HG03575 (cell line): ENCODE results near the gene HOXA9.

Experiments used
- ATAC-seq: cut with Tn5 transposase; IDR thresholded peaks from one replicate; pipeline ENCODE4 v1.9.1; 2021; ENCODE audit not compliant: unreplicated experiment, insufficient number of reproducible peaks, low FRiP score; ENCODE audit errors: extremely low read depth

The HOXA9 gene

DNA sequence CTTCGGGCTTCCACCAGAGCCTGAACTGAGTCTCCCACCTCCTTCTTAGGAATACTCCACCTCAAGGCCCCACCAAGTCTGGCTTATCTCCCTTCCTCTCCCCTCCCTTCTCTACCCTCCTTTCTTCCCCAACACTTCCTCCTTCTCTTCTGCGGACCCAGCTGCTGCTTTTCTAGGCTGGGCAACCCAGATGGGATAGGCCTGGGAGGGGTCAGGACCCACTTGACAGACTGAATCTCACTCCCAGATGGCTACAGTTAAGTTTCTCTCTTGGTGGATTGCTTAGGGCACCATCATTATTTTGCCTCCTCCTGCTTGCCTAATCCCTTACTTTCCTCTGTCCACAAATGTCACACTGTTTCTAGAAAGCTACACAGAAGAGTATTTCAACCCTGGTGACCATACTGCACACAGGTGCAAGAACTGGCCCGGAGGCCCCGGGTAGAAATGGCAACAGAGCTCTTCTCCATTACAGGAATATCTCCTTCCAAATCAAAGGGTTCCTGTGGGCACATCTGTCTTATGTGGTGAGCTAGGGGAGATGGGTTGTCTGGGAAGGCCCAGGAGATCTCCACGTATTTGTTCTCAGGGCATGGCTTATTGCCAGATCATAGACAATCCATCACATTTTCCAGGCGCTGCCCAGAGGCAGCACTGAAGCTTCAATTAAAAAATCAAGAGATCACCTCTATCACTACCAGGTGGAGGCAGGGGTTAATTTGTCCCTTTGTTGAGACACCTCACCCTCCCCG lies 24.8 kb upstream of the HOXA9 start:
- ATAC-seq = no peak

DNA sequence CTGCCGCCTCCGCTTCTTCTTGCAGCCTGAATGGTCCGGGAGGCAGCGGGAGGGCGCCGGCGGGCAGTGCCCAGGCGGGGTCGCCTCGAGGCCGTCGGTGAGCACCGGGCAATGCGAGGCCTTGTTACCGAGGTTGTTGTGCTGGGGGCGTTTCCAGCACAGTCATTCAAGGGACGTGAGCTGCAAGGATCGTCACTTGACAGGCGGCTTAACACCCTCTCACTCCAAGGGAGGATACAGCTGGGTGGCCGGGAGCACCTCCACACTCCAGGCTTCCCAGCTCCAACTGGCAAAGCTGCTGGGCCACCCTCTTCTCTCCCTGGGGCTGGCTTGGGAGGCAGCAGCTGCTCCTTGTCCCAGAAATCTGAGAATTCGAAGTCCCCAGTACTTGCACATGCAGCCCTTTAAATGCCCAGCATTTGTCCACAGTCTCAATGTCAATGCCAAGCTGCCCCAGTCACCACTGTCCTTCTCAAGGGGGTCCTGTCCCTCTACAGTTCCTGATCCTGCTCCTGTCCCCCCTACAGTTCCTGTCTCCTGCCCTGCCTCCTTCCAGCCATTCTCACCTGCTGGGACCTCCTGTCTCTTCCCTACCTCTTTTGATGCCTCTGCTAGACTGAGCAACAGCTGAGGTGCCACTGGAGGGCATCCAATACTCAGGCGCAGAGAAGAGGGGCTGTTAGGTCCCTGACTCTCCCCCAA lies 24.1 kb upstream of the HOXA9 start:
- ATAC-seq = no peak

DNA sequence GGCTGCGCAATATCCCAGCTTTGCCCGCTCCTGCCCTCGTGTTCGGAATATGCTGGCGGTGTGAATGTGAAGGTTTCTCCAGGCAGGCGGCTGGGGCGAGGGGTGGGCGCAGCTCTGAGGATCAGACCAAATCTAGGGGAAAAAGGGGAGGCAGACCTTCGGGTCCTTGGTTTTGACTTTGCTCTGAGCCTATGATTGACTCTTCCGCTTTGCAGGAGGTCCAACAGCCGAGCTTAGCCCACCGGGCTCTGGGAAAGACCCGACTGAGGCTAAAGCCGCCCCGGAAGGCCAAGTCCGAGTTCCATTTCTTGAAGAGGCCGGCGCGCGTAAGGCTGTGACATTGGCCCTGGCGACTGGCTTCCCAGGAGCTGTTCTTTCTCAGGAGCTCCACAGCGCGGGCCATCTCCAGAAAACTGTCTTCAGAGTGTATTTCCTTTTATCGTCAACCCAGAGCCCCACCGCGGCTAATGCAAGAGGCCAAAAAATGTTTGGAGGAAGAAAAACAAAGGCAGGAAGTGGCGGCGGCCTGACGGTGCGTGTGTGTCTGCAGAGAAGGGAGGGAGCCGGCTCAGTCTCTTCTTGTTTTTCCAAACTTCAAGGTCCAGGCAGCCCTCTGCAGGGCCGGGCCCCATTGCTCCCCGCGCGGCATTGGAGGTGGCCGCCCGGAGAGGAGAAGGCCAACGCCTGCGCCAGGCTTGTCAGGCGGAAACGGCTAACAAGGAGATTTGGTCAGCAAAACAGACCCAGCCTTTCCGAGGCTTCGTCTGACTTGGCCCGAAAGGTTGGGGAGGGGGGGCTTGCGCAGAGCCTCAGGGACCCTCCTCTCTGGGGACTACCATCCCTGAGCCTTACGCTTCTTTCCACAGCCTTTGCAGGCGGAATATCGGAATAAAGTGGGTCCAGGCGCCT lies 23.3 kb upstream of the HOXA9 start:
- no peak for ATAC-seq

DNA sequence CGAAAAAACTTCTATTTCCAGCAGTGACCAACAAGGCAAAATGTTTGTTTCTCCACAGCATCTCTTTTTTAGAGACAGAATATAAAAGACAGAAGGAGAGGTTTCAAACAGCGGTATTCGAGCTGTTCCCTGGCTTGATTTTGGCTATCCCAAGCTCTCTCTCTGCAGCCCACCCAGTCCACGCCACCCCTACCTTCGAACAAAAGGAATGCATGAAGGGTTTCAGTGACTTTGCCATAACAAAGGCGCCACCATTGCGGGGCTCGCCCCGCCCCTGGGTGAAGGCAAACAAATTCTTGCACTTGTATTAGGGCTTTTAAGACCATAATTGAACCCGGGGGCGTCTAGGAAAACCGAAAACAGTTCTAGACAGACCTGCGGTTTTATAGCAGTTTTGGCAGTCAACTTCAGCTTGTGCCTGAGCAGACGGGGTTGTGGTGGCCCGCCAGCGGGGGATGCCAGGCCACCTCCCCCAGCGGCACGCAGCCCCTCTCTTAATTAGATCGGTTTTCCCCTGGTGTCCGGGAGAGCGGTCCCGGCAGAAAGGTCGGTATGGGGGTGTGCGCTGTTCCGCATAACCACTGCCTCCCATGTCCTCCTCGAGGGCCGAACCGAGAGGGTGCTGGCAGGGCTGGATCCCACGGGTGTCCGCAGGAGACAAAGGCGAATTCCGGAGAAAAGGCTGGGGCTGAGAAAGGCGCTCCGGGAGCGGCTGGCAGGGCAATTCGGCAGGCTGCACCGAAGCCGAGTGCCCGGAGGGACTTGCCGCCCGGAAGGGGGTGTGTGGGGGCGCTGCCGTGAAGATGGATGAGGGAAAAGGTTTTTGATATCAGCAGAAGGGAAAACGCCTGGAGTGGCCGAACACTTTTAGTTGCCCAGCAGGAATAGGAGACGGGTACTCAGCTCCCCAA lies 22.4 kb upstream of the HOXA9 start:
- ATAC-seq = no peak

DNA sequence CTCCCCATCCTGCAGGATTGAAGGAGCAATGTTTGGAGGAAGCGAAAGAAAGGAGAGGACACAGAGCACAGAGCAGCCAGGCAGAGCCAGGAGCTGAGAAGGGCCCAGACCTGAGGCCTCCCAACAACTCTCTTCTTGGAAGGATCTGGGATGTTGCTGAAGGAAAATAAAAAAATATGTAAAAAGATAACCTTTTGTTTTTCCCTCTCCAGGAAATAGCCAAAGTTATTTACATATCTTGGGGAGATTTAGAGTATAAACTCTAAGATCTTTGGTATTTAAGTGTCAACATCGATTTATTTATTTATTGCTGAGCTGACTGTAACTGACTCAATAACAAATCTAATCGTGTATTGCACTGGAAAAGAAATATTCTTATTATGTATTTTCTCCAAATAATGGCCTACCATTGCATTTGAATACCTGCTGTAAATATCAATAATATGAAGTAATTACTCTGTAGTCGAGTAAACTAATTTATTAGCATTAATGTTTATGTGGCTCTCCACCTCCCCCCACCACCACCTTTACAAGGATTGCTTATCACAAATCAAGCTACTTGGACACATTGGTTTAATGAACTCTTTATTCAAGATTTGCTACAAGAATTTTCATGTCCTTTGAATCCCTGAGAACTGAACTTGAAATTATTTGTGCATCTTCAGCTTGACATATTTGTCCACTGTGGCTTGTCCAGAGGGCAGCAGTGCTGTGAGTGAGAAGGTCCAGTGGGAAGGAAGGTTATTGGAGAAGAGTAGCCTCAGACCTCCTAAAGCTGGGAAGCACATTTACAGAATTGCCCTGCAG lies 21.5 kb upstream of the HOXA9 start:
- no peak for ATAC-seq

DNA sequence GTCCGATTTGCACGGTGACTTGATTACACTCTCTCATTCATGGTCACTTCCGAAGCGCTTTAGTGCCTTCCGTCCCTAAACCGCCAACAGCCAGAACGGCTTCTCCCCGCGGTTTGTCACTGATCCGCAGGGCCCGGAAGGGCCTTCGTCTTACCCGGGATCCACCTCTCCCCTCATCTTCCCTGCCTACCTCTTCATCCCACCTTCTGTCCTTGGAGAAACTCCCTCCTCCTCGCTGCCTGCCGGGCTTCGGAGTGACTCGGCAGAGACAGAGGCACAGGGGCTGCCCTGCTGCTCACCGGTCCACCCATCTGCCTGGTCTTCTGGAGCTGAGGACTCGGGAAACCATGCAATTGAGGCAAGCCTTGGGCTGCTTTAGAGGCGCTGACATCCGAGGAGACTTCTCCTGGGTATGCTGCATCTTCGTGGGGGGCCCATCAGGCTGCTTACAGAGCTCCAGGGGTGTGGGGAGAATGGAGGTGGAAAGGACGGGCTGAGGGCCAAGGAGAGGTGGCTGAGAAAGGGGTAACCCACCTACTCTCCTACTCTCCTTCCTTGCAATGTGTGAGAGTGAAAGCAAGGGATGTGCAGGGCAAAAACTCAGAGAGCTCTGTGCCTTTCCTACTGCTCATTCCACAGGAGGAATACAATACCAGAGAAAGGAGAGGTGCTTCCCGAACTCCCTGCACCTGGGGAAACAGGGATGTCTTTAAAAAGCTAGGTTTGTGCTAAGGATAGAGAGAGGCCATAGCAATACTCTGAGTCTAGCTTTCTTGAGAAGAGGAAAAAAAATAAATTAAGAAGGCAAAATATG lies 20.7 kb upstream of the HOXA9 start:
- ATAC-seq = no peak

DNA sequence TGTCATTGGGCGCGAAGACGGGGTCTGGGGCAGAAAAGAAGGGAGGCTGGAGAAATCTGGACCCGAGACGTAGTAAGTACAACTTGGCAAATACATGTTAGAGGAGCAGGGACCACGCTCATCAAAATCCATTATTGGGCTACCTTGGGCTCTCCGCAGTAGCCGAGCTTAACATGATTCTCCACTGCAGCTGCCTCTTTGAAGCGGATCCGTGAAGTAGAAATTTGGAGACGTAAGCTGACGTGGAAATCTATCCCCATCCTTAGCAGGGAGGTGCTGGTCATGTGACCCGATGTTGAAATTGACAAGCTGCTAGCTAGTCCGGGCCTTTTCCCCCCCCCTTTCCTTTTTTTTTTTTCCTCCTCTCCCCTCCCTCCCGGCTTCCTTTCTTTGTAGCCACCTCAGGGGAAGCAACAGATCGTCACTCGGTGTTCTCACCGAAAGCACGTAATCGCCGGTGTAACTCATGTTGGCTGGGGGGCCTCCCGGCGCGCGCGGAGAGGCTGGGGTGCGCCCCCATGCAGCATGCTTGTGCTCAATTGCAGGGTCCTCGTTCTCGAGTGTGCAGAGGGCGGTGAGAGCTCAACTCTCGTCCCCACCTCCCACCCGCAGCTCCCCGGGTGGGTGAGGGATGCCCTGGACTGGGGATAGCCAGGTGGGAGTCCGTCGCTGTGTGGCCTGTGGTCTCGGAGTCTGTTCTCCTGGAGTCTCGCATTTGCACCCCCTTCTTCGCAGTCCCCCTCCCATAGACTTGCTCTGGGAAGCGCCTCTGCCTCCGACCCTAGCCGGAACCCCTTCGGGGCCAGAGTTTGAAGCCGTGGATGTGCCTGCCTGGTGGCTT lies 19.9 kb upstream of the HOXA9 start, which contains the start of gene HOXA11:
Gene HOXA11, minus strand, starts transcription at position 220 of the 841 bp plus-strand sequence. Its CDS starts 88 bp downstream, at position 132.
- ATAC-seq = no peak

DNA sequence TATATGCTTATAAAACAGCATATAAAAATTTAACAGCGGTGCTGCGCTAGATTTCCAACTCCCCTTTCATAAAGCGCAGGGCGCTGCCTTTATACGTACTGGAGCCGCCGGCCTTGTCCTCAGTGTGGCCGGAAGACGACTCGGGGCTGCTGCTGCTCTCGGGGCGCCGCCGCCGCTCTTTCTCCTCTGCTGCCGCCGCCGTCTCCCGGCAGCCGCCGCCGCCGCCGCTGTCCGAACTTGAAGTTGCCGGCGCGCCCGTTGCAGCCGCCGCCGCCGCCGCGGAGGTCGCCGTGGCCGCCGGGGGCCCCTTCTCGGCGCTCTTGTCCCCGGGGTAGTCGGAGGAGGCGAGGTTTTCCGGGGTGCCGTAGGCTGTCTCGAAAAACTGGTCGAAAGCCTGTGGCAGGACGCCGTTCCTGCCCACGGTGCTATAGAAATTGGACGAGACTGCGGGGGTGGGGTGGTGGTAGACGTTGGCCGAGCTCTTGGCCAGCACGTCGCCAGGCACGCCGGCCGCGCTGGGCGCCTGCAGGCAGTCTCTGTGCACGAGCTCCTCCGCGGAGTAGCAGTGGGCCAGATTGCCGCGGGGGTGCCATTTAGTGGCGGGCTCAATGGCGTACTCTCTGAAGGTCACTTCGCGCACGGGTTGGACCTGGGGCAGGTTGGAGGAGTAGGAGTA lies 19.1 kb upstream of the HOXA9 start:
- no peak for ATAC-seq

DNA sequence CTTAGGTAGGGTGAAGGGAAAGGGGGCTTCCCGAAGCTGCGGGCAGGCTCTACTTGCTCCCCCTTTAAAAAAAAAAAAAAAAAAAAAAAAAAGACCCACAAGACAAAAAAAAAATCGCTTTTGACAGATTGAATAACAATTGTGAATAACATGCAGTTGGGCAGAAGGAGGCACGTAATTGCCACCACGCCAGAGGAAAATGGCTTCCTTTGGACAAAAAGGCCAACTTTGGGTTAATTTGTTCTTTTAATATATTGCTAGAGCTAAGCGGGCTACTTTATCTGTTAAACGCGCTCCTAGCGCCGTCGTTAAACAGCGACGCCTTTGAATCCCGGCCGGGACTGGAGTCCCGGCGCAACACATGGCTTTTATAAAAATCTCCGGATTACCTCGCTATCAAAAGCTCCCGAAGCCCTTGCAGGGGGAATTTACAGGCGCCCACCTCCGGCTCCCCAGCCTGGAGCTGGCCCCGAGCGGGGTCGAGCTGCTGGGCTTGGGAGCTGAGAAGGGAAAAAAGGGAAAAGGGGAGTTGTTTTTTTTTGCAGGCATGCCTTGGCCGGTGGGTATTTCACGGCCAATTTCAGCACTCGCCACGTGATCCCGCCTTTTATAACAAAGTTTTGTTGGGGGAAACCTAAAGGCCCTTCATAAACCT lies 18.5 kb upstream of the HOXA9 start:
- no peak for ATAC-seq

DNA sequence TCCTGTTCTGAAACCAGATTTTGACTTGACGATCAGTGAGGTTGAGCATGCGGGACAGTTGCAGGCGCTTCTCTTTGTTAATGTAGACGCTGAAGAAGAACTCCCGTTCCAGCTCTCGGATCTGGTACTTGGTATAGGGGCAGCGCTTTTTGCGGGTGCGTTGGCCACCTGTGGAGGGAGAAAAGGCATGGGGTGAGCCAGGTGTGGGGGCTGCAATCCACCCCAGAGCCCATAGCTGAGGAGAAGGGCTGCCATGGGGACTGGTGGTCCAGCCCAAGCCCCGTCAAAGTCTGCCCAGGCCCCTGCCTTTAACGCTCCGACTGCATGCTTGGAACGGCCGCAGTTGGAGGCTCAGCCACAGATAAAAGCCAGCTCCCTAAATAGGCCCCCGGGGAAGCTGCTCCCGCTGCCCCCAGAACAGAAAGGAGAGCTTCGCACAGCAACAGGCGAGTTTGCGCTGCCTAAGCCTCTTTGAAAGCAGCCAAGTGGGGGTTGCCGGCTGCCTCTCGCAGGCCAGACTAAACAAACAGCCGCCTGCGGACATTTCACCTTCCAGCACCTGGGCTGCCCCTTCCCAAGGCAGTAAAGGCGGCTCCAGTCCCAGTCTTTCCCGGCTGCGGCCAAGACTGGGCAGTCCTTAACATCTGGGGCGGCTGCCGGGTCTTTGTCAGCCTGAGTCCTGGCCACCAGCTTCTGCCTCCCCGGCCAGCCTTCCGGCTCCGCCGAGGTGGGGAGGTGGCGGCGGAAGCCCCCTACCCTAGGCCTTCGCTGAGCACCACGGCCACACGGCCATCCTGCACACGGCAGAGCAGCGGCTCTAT lies 17.7 kb upstream of the HOXA9 start:
- no peak for ATAC-seq

DNA sequence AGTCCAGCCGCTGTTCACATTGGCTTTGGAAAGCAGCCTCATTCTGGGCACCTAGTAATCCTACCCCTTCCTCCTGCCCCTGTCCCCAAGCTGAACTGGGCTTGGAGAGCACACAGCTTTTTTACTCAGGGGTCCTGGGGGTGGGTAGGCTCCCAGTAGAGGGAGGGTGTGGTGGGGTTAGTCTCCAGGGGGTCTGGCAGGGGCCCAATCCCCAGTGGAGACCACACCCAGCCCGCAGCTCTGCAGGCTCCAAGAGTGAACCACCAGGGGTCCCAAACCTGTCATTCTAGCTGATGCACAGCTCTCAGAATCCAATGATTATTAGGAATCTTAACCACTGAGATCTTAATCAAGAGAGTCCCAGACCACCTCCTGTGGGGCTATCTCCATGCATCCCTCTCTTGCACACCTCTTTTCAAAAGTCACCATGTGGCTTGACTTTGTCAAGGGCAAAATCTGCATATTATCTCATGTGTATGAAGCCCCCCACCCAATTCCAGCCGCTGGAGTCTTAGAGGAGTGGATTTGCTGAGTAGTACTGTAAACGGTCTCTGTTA lies 17.0 kb upstream of the HOXA9 start:
- ATAC-seq = no peak

DNA sequence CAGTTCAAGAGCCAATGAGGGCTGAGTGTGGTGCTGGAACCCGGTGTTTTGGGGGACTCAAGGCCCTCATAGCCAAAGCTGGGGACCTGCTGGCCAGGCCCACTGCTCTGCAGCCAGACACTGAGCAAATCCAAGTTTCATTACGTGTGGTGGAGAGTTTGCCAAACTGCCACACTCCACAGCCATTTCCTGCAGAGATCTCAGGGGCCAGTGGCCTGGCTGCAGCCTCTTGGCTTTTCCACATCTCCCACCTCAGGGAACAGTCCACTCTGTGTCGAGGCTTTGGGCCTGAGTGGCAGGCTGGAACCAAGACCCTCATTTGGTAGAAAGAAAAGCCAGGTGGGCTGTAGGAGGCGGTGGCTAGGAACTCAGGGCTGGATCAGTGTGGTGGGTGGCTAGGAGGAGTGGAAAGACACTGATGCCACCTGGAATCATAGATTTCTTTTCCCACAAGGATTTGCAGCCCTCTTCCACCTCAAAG lies 16.5 kb upstream of the HOXA9 start:
- ATAC-seq = no peak

DNA sequence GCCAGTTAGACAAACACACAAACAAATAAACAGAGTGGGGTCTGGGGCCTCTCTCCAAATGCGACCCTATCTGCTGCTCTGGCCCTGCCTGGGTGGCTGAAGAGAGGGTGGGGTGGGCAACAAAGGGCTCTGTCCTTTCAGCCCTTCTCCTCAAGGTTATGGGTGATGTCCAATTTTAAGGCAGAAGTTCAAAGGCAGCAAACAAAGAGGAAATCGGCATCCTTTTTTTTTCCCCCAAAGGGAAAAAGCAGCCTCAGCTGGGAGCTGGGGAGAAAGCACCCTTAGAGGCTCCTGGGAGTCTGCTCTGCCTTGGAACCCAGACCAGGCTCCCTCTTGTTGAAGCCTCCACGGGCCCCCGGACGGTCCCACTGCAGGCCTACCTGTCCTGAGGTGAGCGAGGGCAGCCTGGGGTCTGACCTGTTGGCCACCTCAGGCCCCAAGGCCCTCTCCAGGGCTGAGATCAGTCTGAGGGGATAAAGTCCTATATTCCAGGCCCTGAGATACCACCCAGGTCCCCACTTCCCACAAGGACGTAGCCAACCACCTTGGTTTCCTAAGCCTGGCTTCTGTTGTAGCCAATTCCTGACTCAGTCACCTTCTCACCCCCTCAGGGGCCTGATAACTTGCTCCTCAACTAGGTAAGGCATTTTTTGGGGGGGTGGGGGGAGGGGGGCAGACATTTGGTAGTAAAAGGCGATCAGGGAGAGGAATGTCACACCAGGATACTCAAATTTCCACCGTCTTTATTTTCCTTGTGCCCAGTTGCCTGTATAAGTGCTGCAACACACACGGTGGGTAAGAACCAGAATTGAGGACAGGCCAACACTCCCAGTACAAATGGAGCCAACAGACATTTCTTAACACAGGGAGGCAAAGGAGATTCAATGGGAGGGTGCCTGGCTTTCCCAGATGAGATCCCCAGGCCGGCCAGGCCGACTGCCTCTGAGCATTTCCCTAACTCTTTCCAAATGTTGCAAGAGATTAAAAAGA lies 15.4 kb upstream of the HOXA9 start:
- ATAC-seq = no peak
